Fibroblast of lung (primary cell): ENCODE measurements around the gene PSD2.

Experiments
- CTCF ChIP-seq, 2 donors: IDR thresholded peaks in 1 of 2; conservative IDR thresholded peaks in 1 of 2; 1 replicate in 1 of 2; 2 replicates in 1 of 2; pipeline ENCODE4 v1.5.1; 2011 to 2012; ENCODE audit warnings: low read length in 2 of 2, control low read depth in 1 of 2, inconsistent platforms in 1 of 2, low read depth in 1 of 2, mild to moderate bottlenecking in 1 of 2
- EZH2 ChIP-seq: IDR thresholded peaks from 2 replicates; pipeline ENCODE4 v1.5.1; 2012; ENCODE audit warnings: low read length, control low read depth, mild to moderate bottlenecking; ENCODE audit errors: missing control alignments

GRCh38 chr5:139852696-139853095, 57.1 kb downstream of the PSD2 start:
- TF ChIP-seq CTCF (conservative IDR thresholded peaks at IDR 0.05 in 1 of 2, IDR thresholded peaks at IDR 0.05 in 1 of 2; ENCODE audit: low read depth in 1 of 2, low read length in 2 of 2), result no peak
- no peak for TF ChIP-seq EZH2
